Measurements from ENCODE around the gene SGSM2. TPM values are rescaled to one million over a fixed set of nuclear protein-coding genes. Genes with fewer than 3 reads are reported as not detected.

Gene SGSM2
- polyA plus RNA-seq (2013, experiment 1 of 2), result 29.4 TPM
- polyA plus RNA-seq (2013, experiment 2 of 2), result 29.9 TPM

- Histone ChIP-seq H3K27me3 (ENCODE audit: insufficient read depth, low read length) (no peaks in the 10 kb centered on the region), H3K4me1 (ENCODE audit: insufficient read depth, low read length) (peaks cover 19% of the 10 kb centered on the region; the same call in 1 of the 2 replicates), H3K9me3 (ENCODE audit: insufficient read depth, low read depth, low read length) (no peaks in the 10 kb centered on the region), H3K36me3 (ENCODE audit: insufficient read depth, low read length) (peaks cover 40% of the 10 kb centered on the region), H3K4me3 (ENCODE audit: low read length) (peak within 1 kb of the TSS; percentile 97), H3K9ac (ENCODE audit: low read depth, low read length) (peak within 1 kb of the TSS; percentile 97), H3K27ac (ENCODE audit: low read depth, low read length) (peak within 1 kb of the TSS; percentile 85; the same call in 1 of the 2 replicates)
- WGBS, result 1% methylated on average over 77 of the region's 77 CpGs
Measured at GRCh38 chr17:2336852-2337543, at the start of gene SGSM2. Gene SGSM2 (plus strand): TSS chr17:2337501. CDS start chr17:2337689, 188 bp downstream.

- no peak overlapping the region for H3K4me3 ChIP-seq (ENCODE audit: low read length)
- H3K27ac ChIP-seq (ENCODE audit: low read depth, low read length), result no peak overlapping the region
- H3K36me3 ChIP-seq (ENCODE audit: insufficient read depth, low read length), result peaks cover 81% of the 10 kb centered on the region
- H3K9ac ChIP-seq (ENCODE audit: low read depth, low read length), result no peak overlapping the region
- no peaks in the 10 kb centered on the region for H3K4me1 ChIP-seq (ENCODE audit: insufficient read depth, low read length)
- no peaks in the 10 kb centered on the region for H3K27me3 ChIP-seq (ENCODE audit: insufficient read depth, low read length)
- H3K9me3 ChIP-seq (ENCODE audit: insufficient read depth, low read depth, low read length), result no peaks in the 10 kb centered on the region
- WGBS, result 96% methylated on average over 2 of the region's 5 CpGs
Measured at GRCh38 chr17:2289878-2290478, 47.3 kb upstream of the SGSM2 start.

GRCh38 chr17:2292100-2292499, 45.2 kb upstream of the SGSM2 start:
- whole genome bisulfite sequencing, result 91% methylated on average over 2 of the region's 2 CpGs
- Histone ChIP-seq H3K27ac (ENCODE audit: low read depth, low read length) (no peak overlapping the region), H3K4me1 (ENCODE audit: insufficient read depth, low read length) (no peaks in the 10 kb centered on the region), H3K9me3 (ENCODE audit: insufficient read depth, low read depth, low read length) (no peaks in the 10 kb centered on the region), H3K27me3 (ENCODE audit: insufficient read depth, low read length) (no peaks in the 10 kb centered on the region), H3K9ac (ENCODE audit: low read depth, low read length) (no peak overlapping the region), H3K36me3 (ENCODE audit: insufficient read depth, low read length) (peaks cover 86% of the 10 kb centered on the region), H3K4me3 (ENCODE audit: low read length) (no peak overlapping the region)

- 90% methylated on average over 1 of the region's 1 CpG for WGBS
- peaks cover 93% of the 10 kb centered on the region for H3K36me3 ChIP-seq (ENCODE audit: insufficient read depth, low read length)
- no peak overlapping the region for H3K27ac ChIP-seq (ENCODE audit: low read depth, low read length)
Measured at GRCh38 chr17:2295575-2295974, 41.7 kb upstream of the SGSM2 start.

GRCh38 chr17:2297023-2297422, 40.3 kb upstream of the SGSM2 start:
- no peak overlapping the region for H3K4me3 ChIP-seq (ENCODE audit: low read length)
- H3K9me3 ChIP-seq (ENCODE audit: insufficient read depth, low read depth, low read length), result no peaks in the 10 kb centered on the region
- H3K4me1 ChIP-seq (ENCODE audit: insufficient read depth, low read length), result no peaks in the 10 kb centered on the region
- peaks cover 80% of the 10 kb centered on the region for H3K36me3 ChIP-seq (ENCODE audit: insufficient read depth, low read length)
- H3K9ac ChIP-seq (ENCODE audit: low read depth, low read length), result no peak overlapping the region
- H3K27me3 ChIP-seq (ENCODE audit: insufficient read depth, low read length), result no peaks in the 10 kb centered on the region
- H3K27ac ChIP-seq (ENCODE audit: low read depth, low read length), result no peak overlapping the region
- WGBS, result 98% methylated on average over 5 of the region's 5 CpGs

More at GRCh38 chr17:2295575-2295974, 41.7 kb upstream of the SGSM2 start:
- Histone ChIP-seq H3K9ac (ENCODE audit: low read depth, low read length) (no peak overlapping the region), H3K4me1 (ENCODE audit: insufficient read depth, low read length) (no peaks in the 10 kb centered on the region), H3K4me3 (ENCODE audit: low read length) (no peak overlapping the region), H3K27me3 (ENCODE audit: insufficient read depth, low read length) (no peaks in the 10 kb centered on the region), H3K9me3 (ENCODE audit: insufficient read depth, low read depth, low read length) (no peaks in the 10 kb centered on the region)

GRCh38 chr17:2299136-2299535, 38.2 kb upstream of the SGSM2 start:
- H3K9ac ChIP-seq (ENCODE audit: low read depth, low read length), result no peak overlapping the region
- WGBS, result 95% methylated on average over 12 of the region's 12 CpGs
- no peak overlapping the region for H3K27ac ChIP-seq (ENCODE audit: low read depth, low read length)
- H3K4me3 ChIP-seq (ENCODE audit: low read length), result no peak overlapping the region
- peaks cover 60% of the 10 kb centered on the region for H3K36me3 ChIP-seq (ENCODE audit: insufficient read depth, low read length)
- no peaks in the 10 kb centered on the region for H3K9me3 ChIP-seq (ENCODE audit: insufficient read depth, low read depth, low read length)
- peaks cover 4% of the 10 kb centered on the region; the same call in 1 of the 2 replicates for H3K4me1 ChIP-seq (ENCODE audit: insufficient read depth, low read length)
- no peaks in the 10 kb centered on the region for H3K27me3 ChIP-seq (ENCODE audit: insufficient read depth, low read length)

- no peaks in the 10 kb centered on the region for H3K9me3 ChIP-seq (ENCODE audit: insufficient read depth, low read depth, low read length)
- H3K27me3 ChIP-seq (ENCODE audit: insufficient read depth, low read length), result no peaks in the 10 kb centered on the region
- no peak overlapping the region for H3K27ac ChIP-seq (ENCODE audit: low read depth, low read length)
- H3K4me3 ChIP-seq (ENCODE audit: low read length), result no peak overlapping the region
- peaks cover 4% of the 10 kb centered on the region; the same call in 1 of the 2 replicates for H3K4me1 ChIP-seq (ENCODE audit: insufficient read depth, low read length)
- H3K36me3 ChIP-seq (ENCODE audit: insufficient read depth, low read length), result peaks cover 54% of the 10 kb centered on the region
- H3K9ac ChIP-seq (ENCODE audit: low read depth, low read length), result no peak overlapping the region
- 93% methylated on average over 22 of the region's 22 CpGs for WGBS
Measured at GRCh38 chr17:2299756-2300155, 37.5 kb upstream of the SGSM2 start.

GRCh38 chr17:2302778-2303203, 34.5 kb upstream of the SGSM2 start:
- no peaks in the 10 kb centered on the region for H3K27me3 ChIP-seq (ENCODE audit: insufficient read depth, low read length)
- no peaks in the 10 kb centered on the region for H3K9me3 ChIP-seq (ENCODE audit: insufficient read depth, low read depth, low read length)
- peak overlapping the region; percentile 91 for H3K9ac ChIP-seq (ENCODE audit: low read depth, low read length)
- peaks cover 4% of the 10 kb centered on the region; the same call in 1 of the 2 replicates for H3K4me1 ChIP-seq (ENCODE audit: insufficient read depth, low read length)
- 4% methylated on average over 11 of the region's 12 CpGs for WGBS
- H3K36me3 ChIP-seq (ENCODE audit: insufficient read depth, low read length), result peaks cover 24% of the 10 kb centered on the region
- H3K4me3 ChIP-seq (ENCODE audit: low read length), result peak overlapping the region; percentile 85
- H3K27ac ChIP-seq (ENCODE audit: low read depth, low read length), result peak overlapping the region; percentile 95

GRCh38 chr17:2303204-2304188, 33.8 kb upstream of the SGSM2 start, which contains the start of the genes SMG6 and SRR:
Gene SMG6 (minus strand): TSS chr17:2303785. CDS start chr17:2303720, 65 bp downstream.
Gene SRR (plus strand): TSS chr17:2303950. CDS start chr17:2315561, 11,611 bp downstream.
- peaks cover 4% of the 10 kb centered on the region; the same call in 1 of the 2 replicates for H3K4me1 ChIP-seq (ENCODE audit: insufficient read depth, low read length)
- peaks cover 20% of the 10 kb centered on the region for H3K36me3 ChIP-seq (ENCODE audit: insufficient read depth, low read length)
- no peaks in the 10 kb centered on the region for H3K27me3 ChIP-seq (ENCODE audit: insufficient read depth, low read length)
- no peaks in the 10 kb centered on the region for H3K9me3 ChIP-seq (ENCODE audit: insufficient read depth, low read depth, low read length)
- WGBS, result under 1% methylated on average over 108 of the region's 108 CpGs
- peak within 1 kb of the TSS; percentile 91 for H3K9ac ChIP-seq (ENCODE audit: low read depth, low read length)
- peak within 1 kb of the TSS; percentile 95 for H3K27ac ChIP-seq (ENCODE audit: low read depth, low read length)
- H3K4me3 ChIP-seq (ENCODE audit: low read length), result peak within 1 kb of the TSS; percentile 85

- Histone ChIP-seq H3K4me1 (ENCODE audit: insufficient read depth, low read length) (peaks cover 4% of the 10 kb centered on the region; the same call in 1 of the 2 replicates), H3K27me3 (ENCODE audit: insufficient read depth, low read length) (no peaks in the 10 kb centered on the region), H3K9ac (ENCODE audit: low read depth, low read length) (no peak overlapping the region), H3K4me3 (ENCODE audit: low read length) (no peak overlapping the region), H3K27ac (ENCODE audit: low read depth, low read length) (no peak overlapping the region), H3K36me3 (ENCODE audit: insufficient read depth, low read length) (peaks cover 6% of the 10 kb centered on the region), H3K9me3 (ENCODE audit: insufficient read depth, low read depth, low read length) (no peaks in the 10 kb centered on the region)
- 95% methylated on average over 4 of the region's 4 CpGs for WGBS
Measured at GRCh38 chr17:2304931-2305330, 32.4 kb upstream of the SGSM2 start.
